HepG2 (cell line): ENCODE measurements around the gene SHROOM2.

Source experiments
- CC2D1A ChIP-seq: sonication (generic); formaldehyde crosslinking; IDR thresholded peaks from 2 replicates; pipeline ENCODE4 v1.8.1; 2023; ENCODE audit warnings: mild to moderate bottlenecking, missing genetic modification reagents
- CTCF ChIP-seq: sonication (generic); formaldehyde crosslinking; IDR thresholded peaks from 2 replicates; pipeline ENCODE4 v1.5.0; 2020; ENCODE audit warnings: mild to moderate bottlenecking, missing genetic modification reagents, moderate library complexity
- GABPB1 ChIP-seq: IDR thresholded peaks from 2 replicates; pipeline ENCODE4 v1.6.1; 2016; ENCODE audit warnings: mild to moderate bottlenecking, missing genetic modification reagents, moderate library complexity, missing compliant biosample characterization
- HNF4A ChIP-seq: sonication (generic); formaldehyde crosslinking; IDR thresholded peaks from 2 replicates; pipeline ENCODE4 v1.4.0; 2020; ENCODE audit warnings: missing genetic modification reagents
- PHB2 ChIP-seq: fragments of 450-650 bp; IDR thresholded peaks from 2 replicates; pipeline ENCODE4 v1.6.1; 2018; ENCODE audit not compliant: partially characterized antibody
- POLR2A ChIP-seq, 2 experiments: IDR thresholded peaks; 2 replicates each; pipeline ENCODE4 v1.6.1; 2011; ENCODE audit warnings: low read depth in 2 of 2, low read length in 2 of 2, mild to moderate bottlenecking in 1 of 2, moderate library complexity in 1 of 2; ENCODE audit not compliant: insufficient read depth in 1 of 2
- POLR2AphosphoS5 ChIP-seq: IDR thresholded peaks from 2 replicates; pipeline ENCODE4 v1.6.1; 2012; ENCODE audit warnings: low read depth, low read length
- SUZ12 ChIP-seq: fragments of 150-350 bp; IDR thresholded peaks from 2 replicates; pipeline ENCODE4 v1.6.1; 2014; ENCODE audit warnings: low read depth, low read length
- TAF1 ChIP-seq: sonication (generic); formaldehyde crosslinking; IDR thresholded peaks from 2 replicates; pipeline ENCODE4 v1.4.0; 2020; ENCODE audit warnings: missing genetic modification reagents
- ZNF652 ChIP-seq: IDR thresholded peaks from 2 replicates; pipeline ENCODE4 v1.6.1; 2016; ENCODE audit warnings: low read depth, borderline replicate concordance

DNA sequence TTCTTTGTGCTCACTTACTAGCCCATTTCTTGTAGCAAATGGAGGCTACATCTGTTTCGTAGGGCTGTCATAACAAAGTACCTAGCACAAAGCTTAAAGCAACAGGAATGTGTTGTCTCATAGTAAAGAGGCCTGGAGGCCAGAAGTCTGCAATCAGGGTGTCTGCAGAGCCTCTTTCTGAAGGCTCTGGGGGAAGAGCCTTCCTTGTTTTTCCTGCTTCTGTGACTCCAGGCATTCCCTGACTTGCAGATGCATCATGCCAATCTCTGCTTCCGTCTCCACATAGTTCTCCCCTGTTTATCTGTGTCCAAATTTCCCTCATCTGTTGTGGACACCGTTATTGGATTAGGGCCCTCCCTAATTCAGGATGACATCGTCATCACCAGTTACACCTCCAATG lies 67.1 kb downstream of the SHROOM2 start:
- TF ChIP-seq TAF1 (CRISPR knock-in tag) = no peak
- no peak for TF ChIP-seq PHB2
- TF ChIP-seq POLR2AphosphoS5 = no peak
- TF ChIP-seq CTCF (CRISPR knock-in tag) = no peak
- no peak for TF ChIP-seq HNF4A (CRISPR knock-in tag)
- TF ChIP-seq ZNF652 (CRISPR knock-in tag) = no peak
- no peak for TF ChIP-seq POLR2A (IDR thresholded peaks at IDR 0.05; ENCODE audit: insufficient read depth in 1 of 2, low read depth in 2 of 2, low read length in 2 of 2)
- TF ChIP-seq GABPB1 (CRISPR knock-in tag) = no peak
- no peak for TF ChIP-seq SUZ12
- TF ChIP-seq CC2D1A (CRISPR knock-in tag) = no peak
